SK-N-SH (cell line): ENCODE measurements around the gene BIRC6.

Experiments
- CTCF ChIP-seq: fragments of 200-600 bp; sonication (generic); IDR thresholded peaks from 2 replicates; pipeline ENCODE4 v1.6.1; 2017; ENCODE audit warnings: antibody characterized with exemption, mild to moderate bottlenecking, moderate library complexity
- MXI1 ChIP-seq: IDR thresholded peaks from 2 replicates; pipeline ENCODE4 v1.6.1; 2012; ENCODE audit warnings: mild to moderate bottlenecking, low read depth, low read length, improper control_type of control experiment

- TF ChIP-seq CTCF (no peak), MXI1 (no peak)
These were observed 62.0 kb downstream of the BIRC6 start for GRCh38 chr2:32418778-32419177.
